H1 (cell line): ENCODE measurements around the gene CRACDL.

Experiments used
- CTCF ChIP-seq, 3 experiments: IDR thresholded peaks; 1 replicate in 2 of 3; 2 replicates in 1 of 3; pipeline versions ENCODE4 v1.5.1 to v1.6.1; 2011; ENCODE audit warnings: low read length in 3 of 3, mild to moderate bottlenecking in 3 of 3, inconsistent platforms in 2 of 3, low read depth in 1 of 3, moderate library complexity in 1 of 3; ENCODE audit not compliant: insufficient read depth in 1 of 3; ENCODE audit errors: control extremely low read depth in 1 of 3
- HDAC6 ChIP-seq: IDR thresholded peaks from one replicate; pipeline ENCODE4 v1.7.1; 2012; ENCODE audit warnings: low read depth, mild to moderate bottlenecking, inconsistent platforms, low read length, moderate library complexity
- KDM1A ChIP-seq: fragments of 200-600, 300-600 bp; sonication (generic); IDR thresholded peaks from 2 replicates; pipeline ENCODE4 v1.7.1; 2016; ENCODE audit warnings: mild to moderate bottlenecking, low read length, borderline replicate concordance
- POLR2A ChIP-seq, 2 experiments: IDR thresholded peaks; 1 replicate in 1 of 2; 2 replicates in 1 of 2; pipeline ENCODE4 v1.6.1; 2011; ENCODE audit warnings: low read depth in 2 of 2, low read length in 2 of 2, mild to moderate bottlenecking in 2 of 2; ENCODE audit errors: control extremely low read depth in 1 of 2
- RBBP5 ChIP-seq: IDR thresholded peaks from 2 replicates; pipeline ENCODE4 v1.7.1; 2012; ENCODE audit warnings: low read depth, mild to moderate bottlenecking, inconsistent platforms, low read length, moderate library complexity, borderline replicate concordance
- SP1 ChIP-seq: IDR thresholded peaks from 2 replicates; pipeline ENCODE4 v1.6.1; 2011; ENCODE audit warnings: low read depth, low read length
- SUZ12 ChIP-seq: fragments of 200-600 bp; sonication (generic); IDR thresholded peaks from 2 replicates; pipeline ENCODE4 v1.6.1; 2012; ENCODE audit warnings: mild to moderate bottlenecking, inconsistent platforms, low read length, moderate library complexity, mixed read lengths
- TCF12 ChIP-seq: IDR thresholded peaks from 2 replicates; pipeline ENCODE4 v1.6.1; 2011; ENCODE audit warnings: low read depth, mild to moderate bottlenecking, low read length
- TF ChIP-seq, protein P1 (sequence below): IDR thresholded peaks from 2 replicates; pipeline ENCODE4 v1.6.1; 2012; ENCODE audit warnings: inconsistent platforms
- TF ChIP-seq, protein P2 (sequence below): IDR thresholded peaks from 2 replicates; pipeline ENCODE4 v1.6.1; 2012; ENCODE audit warnings: low read length, inconsistent platforms

- TF ChIP-seq HDAC6 (no peak), TCF12 (no peak), POLR2A (IDR thresholded peaks at IDR 0.05; ENCODE audit: control extremely low read depth in 1 of 2, low read depth in 2 of 2, low read length in 2 of 2) (no peak), SUZ12 (no peak), SP1 (no peak), CTCF (IDR thresholded peaks at IDR 0.05; ENCODE audit: control extremely low read depth in 1 of 3, insufficient read depth in 1 of 3, low read depth in 1 of 3, low read length in 3 of 3) (no peak), RBBP5 (no peak), KDM1A (no peak)
- TF ChIP-seq, protein P1, sequence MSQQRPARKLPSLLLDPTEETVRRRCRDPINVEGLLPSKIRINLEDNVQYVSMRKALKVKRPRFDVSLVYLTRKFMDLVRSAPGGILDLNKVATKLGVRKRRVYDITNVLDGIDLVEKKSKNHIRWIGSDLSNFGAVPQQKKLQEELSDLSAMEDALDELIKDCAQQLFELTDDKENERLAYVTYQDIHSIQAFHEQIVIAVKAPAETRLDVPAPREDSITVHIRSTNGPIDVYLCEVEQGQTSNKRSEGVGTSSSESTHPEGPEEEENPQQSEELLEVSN: no peak
- TF ChIP-seq, protein P2, sequence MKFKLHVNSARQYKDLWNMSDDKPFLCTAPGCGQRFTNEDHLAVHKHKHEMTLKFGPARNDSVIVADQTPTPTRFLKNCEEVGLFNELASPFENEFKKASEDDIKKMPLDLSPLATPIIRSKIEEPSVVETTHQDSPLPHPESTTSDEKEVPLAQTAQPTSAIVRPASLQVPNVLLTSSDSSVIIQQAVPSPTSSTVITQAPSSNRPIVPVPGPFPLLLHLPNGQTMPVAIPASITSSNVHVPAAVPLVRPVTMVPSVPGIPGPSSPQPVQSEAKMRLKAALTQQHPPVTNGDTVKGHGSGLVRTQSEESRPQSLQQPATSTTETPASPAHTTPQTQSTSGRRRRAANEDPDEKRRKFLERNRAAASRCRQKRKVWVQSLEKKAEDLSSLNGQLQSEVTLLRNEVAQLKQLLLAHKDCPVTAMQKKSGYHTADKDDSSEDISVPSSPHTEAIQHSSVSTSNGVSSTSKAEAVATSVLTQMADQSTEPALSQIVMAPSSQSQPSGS: no peak
These were observed 15.0 kb downstream of the CRACDL start for GRCh38 chr2:98921062-98921461.
